ENCODE measurements around the gene VRK1.

DNA sequence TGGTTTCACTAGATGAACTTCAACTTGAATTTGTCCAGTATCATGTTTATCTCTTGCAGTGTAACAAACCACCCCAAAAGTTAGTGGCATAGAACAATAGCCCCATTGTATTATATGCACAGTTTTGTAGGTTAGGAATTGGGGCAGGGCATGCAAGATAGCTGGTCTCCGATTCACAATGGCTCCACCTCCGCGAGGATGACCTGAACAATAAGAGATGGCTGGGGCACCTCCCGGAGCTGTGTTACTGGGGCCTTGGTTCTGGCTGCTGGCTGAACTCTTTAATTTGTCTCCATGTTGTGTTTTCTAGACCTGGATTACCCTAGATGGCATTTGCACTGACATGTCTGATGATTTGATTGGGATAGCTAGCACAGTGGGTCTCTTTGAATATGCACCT lies 20.4 kb upstream of the VRK1 start:
- TF ChIP-seq ELF1 (IDR thresholded peaks at IDR 0.05) (no peak), POLR2AphosphoS5 (IDR thresholded peaks at IDR 0.05; ENCODE audit: low read depth, low read length) (no peak), RAD21 (IDR thresholded peaks at IDR 0.05; ENCODE audit: low read length) (no peak)
- TF ChIP-seq, protein P1, sequence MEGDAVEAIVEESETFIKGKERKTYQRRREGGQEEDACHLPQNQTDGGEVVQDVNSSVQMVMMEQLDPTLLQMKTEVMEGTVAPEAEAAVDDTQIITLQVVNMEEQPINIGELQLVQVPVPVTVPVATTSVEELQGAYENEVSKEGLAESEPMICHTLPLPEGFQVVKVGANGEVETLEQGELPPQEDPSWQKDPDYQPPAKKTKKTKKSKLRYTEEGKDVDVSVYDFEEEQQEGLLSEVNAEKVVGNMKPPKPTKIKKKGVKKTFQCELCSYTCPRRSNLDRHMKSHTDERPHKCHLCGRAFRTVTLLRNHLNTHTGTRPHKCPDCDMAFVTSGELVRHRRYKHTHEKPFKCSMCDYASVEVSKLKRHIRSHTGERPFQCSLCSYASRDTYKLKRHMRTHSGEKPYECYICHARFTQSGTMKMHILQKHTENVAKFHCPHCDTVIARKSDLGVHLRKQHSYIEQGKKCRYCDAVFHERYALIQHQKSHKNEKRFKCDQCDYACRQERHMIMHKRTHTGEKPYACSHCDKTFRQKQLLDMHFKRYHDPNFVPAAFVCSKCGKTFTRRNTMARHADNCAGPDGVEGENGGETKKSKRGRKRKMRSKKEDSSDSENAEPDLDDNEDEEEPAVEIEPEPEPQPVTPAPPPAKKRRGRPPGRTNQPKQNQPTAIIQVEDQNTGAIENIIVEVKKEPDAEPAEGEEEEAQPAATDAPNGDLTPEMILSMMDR (IDR thresholded peaks at IDR 0.05), result no peak

All from SK-N-SH (cell line).